Measurements from ENCODE around the gene EFNA4. TPM values are rescaled to one million over a fixed set of nuclear protein-coding genes. Genes with fewer than 3 reads are reported as not detected.

Gene EFNA4
- total RNA-seq, 4 donors from 2014 or later = 0.41 to 0.87 (median 0.80) TPM

DNA sequence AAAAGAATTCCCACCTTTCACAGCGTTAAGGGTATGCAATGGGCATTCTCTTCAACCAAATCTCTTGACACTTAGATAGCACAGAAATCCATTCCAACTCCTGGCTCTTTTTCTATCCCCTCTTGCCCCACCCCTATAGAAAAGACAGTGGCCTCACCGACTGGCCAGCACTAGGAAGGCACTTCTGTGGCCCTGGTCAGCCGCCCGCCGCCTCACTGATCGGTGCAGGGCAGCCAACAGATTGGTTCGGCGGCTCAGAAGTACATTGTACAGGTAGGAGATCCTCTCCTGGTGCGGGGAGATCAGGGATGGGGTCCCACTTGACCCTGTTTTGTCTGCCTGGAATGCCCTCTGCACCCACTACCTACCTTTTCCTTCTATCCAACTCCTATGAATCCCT, 39.2 kb upstream of the EFNA4 start:
- in situ Hi-C loops (cut with MboI; ENCODE audit: low sequenced_read_pairs in 4 of 4) = no loop called here
- no peak overlapping the region for H3K4me3 ChIP-seq
- H3K27me3 ChIP-seq = no peaks in the 10 kb centered on the region
- H3K27ac ChIP-seq = no peak overlapping the region
- H3K4me1 ChIP-seq = no peaks in the 10 kb centered on the region
- DNase-seq = no peak
- no peak for ATAC-seq
- intact Hi-C loops (cut with DNase I; ENCODE audit: low total_unique reads) = no loop called here
- no peaks in the 10 kb centered on the region for H3K36me3 ChIP-seq
- H3K9me3 ChIP-seq = no peaks in the 10 kb centered on the region
- no peak for TF ChIP-seq POLR2A (IDR thresholded peaks at IDR 0.05)
- TF ChIP-seq, protein P1, sequence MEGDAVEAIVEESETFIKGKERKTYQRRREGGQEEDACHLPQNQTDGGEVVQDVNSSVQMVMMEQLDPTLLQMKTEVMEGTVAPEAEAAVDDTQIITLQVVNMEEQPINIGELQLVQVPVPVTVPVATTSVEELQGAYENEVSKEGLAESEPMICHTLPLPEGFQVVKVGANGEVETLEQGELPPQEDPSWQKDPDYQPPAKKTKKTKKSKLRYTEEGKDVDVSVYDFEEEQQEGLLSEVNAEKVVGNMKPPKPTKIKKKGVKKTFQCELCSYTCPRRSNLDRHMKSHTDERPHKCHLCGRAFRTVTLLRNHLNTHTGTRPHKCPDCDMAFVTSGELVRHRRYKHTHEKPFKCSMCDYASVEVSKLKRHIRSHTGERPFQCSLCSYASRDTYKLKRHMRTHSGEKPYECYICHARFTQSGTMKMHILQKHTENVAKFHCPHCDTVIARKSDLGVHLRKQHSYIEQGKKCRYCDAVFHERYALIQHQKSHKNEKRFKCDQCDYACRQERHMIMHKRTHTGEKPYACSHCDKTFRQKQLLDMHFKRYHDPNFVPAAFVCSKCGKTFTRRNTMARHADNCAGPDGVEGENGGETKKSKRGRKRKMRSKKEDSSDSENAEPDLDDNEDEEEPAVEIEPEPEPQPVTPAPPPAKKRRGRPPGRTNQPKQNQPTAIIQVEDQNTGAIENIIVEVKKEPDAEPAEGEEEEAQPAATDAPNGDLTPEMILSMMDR (IDR thresholded peaks at IDR 0.05 in 4 of 5, conservative IDR thresholded peaks at IDR 0.05 in 1 of 5) = no peak

DNA sequence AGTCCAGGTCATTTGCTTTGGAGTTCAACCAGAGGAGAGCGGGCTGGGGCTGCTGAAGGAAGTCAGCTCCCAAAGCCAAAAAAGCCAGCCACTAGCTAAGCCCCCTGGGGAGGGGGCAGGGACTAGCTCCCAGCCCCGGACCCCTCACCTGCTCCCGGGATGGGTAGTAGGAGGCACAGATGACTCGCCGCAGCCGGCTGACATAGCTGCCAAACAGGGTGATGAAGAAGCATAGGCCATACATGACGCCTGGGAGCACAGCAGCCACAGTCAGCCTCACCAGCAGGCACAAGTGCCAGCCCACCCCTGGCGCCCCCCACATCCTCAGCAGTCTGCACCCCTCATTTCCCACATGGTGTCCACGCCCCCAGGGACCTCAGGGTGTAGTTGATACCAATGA, 37.4 kb upstream of the EFNA4 start:
- intact Hi-C loops (cut with DNase I; ENCODE audit: low total_unique reads) (no loop called here), in situ Hi-C loops (cut with MboI; ENCODE audit: low sequenced_read_pairs in 4 of 4) (no loop called here)
- no peaks in the 10 kb centered on the region for H3K27me3 ChIP-seq
- no peaks in the 10 kb centered on the region for H3K36me3 ChIP-seq
- TF ChIP-seq, protein P1 (IDR thresholded peaks at IDR 0.05 in 4 of 5, conservative IDR thresholded peaks at IDR 0.05 in 1 of 5) = no peak
- no peak for TF ChIP-seq POLR2A (IDR thresholded peaks at IDR 0.05)
- no peak overlapping the region for H3K4me3 ChIP-seq
- no peak for DNase-seq
- H3K27ac ChIP-seq = no peak overlapping the region
- no peaks in the 10 kb centered on the region for H3K9me3 ChIP-seq
- no peak for ATAC-seq
- no peaks in the 10 kb centered on the region for H3K4me1 ChIP-seq

DNA sequence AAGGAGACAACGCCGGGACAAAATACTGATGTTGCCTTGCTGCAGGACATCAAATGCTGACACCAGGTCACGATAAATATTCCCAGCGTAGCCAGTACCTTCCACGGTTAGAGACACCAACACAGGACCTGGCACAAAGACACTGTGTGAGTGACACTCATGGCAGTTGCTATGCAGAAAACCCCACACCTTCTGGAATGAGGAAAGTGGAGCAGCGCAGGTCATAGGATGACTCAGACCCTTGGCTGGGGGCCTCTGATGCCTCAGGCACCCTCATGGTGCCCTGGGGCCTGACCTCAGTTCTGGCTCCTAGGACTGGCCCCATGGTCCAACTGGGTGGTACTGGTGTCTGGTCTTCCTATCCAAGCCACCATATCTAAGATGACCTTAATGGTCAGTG, 37.0 kb upstream of the EFNA4 start:
- peak; percentile 27 to 46 for ATAC-seq

DNA sequence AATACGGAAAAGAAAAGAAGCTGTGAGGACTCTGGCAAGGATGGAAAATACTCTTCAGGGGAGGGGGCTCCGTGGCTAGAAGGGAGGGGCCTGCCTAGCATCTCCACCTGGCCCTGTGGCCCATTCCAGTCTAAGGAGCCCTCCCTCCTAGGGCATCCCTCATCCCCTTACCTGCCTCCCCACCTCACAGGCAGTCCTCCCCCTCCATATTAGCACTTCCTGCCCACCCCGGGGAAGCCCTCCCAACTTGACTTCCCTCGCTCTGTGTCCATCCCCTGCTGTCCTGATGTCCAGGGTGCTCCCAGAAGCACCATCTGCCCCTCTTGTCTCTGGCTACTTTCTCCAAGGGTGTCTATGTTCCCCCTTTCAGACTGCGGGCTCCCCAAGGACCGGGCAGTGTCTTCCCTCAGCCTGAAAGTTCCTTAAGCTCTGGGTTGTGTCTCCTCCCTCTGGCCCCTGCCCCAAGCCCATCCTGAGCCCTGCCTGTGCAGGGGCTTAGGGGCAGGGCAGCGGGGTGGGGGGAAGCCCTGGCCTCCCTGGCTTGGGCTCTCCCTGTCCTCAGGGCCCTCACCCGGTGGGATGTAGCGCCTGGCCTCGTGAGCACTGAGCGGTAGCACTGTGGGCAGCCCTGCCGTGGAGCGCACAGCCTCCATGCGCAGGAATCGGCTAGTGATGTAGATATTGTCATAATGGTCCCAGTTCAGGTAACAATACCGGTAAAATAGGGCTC, 33.9 kb upstream of the EFNA4 start:
- no peak for DNase-seq
- intact Hi-C loops (cut with DNase I; ENCODE audit: low total_unique reads) = no loop called here
- no peak for TF ChIP-seq POLR2A (IDR thresholded peaks at IDR 0.05)
- TF ChIP-seq, protein P1 (IDR thresholded peaks at IDR 0.05 in 4 of 5, conservative IDR thresholded peaks at IDR 0.05 in 1 of 5) = no peak
- Histone ChIP-seq H3K9me3 (no peaks in the 10 kb centered on the region), H3K4me3 (no peak overlapping the region), H3K27me3 (no peaks in the 10 kb centered on the region), H3K36me3 (no peaks in the 10 kb centered on the region), H3K27ac (no peak overlapping the region), H3K4me1 (no peaks in the 10 kb centered on the region)
- no peak for ATAC-seq
- in situ Hi-C loops (cut with MboI; ENCODE audit: low sequenced_read_pairs in 4 of 4) = no loop called here

More for the DNA sequence above, 37.0 kb upstream of the EFNA4 start:
- intact Hi-C loops (cut with DNase I; ENCODE audit: low total_unique reads) (no loop called here), in situ Hi-C loops (cut with MboI; ENCODE audit: low sequenced_read_pairs in 4 of 4) (no loop called here)
- no peak for DNase-seq
- Histone ChIP-seq H3K27ac (no peak overlapping the region), H3K9me3 (no peaks in the 10 kb centered on the region), H3K27me3 (no peaks in the 10 kb centered on the region), H3K4me3 (no peak overlapping the region), H3K36me3 (no peaks in the 10 kb centered on the region), H3K4me1 (no peaks in the 10 kb centered on the region)
- TF ChIP-seq, protein P1 (IDR thresholded peaks at IDR 0.05 in 4 of 5, conservative IDR thresholded peaks at IDR 0.05 in 1 of 5) = no peak
- no peak for TF ChIP-seq POLR2A (IDR thresholded peaks at IDR 0.05)
